Suprapubic skin (tissue), 4 donors: Measurements from ENCODE around the gene CPA5.

Experiments used
- CTCF ChIP-seq, 2 donors: fragments of 200-600 bp in 1 of 2; fragments of 450-650 bp in 1 of 2; sonication (generic) in 1 of 2; IDR thresholded peaks; one replicate each; pipeline ENCODE4 v1.5.1; 2016 to 2019; ENCODE audit warnings: antibody characterized with exemption in 2 of 2, mild to moderate bottlenecking in 1 of 2, moderate library complexity in 1 of 2
- EP300 ChIP-seq: sonication (generic); formaldehyde crosslinking; IDR thresholded peaks from one replicate; pipeline ENCODE4 v1.6.1; 2017; ENCODE audit warnings: antibody characterized with exemption
- POLR2A ChIP-seq, 2 donors: fragments of 450-650 bp; IDR thresholded peaks; one replicate each; pipeline ENCODE4 v1.6.1; 2017; ENCODE audit warnings: antibody characterized with exemption in 2 of 2, mild to moderate bottlenecking in 2 of 2, moderate library complexity in 2 of 2
- POLR2AphosphoS5 ChIP-seq, 3 donors: sonication (generic); formaldehyde crosslinking; IDR thresholded peaks; one replicate each; pipeline ENCODE4 v1.6.1; 2017; ENCODE audit warnings: antibody characterized with exemption in 3 of 3

GRCh38 chr7:130358471-130358870 is 13.9 kb downstream of the CPA5 start:
- TF ChIP-seq POLR2AphosphoS5 (IDR thresholded peaks at IDR 0.05) (no peak), CTCF (IDR thresholded peaks at IDR 0.05) (no peak), POLR2A (IDR thresholded peaks at IDR 0.05) (no peak), EP300 (no peak)
